Raji (cell line): Measurements from ENCODE around the gene TRIM61.
A peak's percentile ranks its signal among the peaks of the same experiment; 100 is the strongest.

ENCODE experiments used
- POLR2A ChIP-seq: IDR thresholded peaks from 2 replicates; pipeline ENCODE4 v1.6.1; 2011; ENCODE audit warnings: low read depth, low read length, control low read depth; ENCODE audit not compliant: insufficient read depth

TRIM61 gene

DNA sequence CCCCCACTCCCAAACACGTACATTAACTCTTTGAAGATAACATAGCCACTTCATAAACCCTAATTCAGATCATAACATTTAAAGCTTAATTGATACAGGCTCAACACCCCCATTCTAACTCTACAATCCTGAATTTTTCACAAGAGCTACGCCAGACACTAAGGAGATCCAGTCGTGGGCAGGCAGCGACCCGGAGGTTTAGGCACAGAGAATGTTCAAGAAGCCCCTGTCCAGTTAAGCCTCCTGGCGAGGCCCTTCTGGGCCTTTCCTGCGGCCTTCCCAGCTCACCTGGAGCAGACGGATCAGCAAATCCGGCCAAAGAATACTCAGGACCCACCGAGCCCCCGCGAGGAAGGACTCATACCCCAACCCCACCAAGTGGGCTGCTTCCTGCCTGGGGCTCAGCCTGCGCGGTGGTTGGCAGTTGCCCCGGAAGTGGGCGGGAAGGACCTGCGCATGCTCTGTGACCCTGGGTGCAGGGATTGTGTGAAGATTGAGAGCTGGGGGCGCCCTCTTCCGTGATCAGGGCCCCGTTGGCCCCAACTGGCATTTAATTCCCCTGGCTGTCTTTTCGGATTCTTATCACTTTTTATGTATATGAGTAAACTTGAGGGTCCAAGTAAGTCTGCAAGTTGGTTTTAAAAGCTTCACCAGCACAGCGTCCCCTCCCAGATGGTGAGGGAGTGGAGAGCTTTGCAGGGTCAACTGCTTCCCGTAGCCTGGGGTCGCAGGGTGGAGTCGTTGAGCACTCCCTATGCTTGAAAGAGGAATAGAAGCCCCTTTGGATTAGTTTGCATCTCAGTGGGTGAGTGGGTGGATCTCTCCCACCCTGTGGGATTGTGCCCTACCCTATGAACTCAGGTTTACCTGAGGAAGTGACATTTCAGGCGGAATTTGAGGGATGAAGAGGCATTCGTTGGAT is at the start of gene TRIM61:
Gene TRIM61, minus strand, starts transcription at position 415 of the 922 bp plus-strand sequence. CDS start 7,655 bp downstream, outside the sequence.
- TF ChIP-seq POLR2A, result peak; percentile 73

DNA sequence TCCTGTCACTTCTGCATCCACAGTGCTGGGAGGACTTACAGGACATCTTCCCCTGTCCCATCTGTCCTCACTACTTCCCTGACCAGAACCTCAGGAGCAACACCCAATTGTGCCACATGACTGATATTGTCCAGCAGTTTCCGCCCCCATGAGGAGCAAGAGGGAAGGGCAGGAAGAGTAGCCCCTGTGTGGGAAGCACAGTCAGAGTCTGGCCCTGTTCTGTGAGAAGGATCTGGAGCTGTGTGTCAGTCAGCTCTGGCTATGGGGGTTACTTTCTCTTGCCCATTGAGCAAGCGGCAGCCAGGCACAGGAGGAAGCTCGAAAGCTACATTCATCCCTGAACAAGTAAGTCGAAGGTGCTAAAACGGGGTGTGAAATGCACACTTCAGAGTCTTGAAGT is 39.5 kb upstream of the TRIM61 start:
- no peak for TF ChIP-seq POLR2A

DNA sequence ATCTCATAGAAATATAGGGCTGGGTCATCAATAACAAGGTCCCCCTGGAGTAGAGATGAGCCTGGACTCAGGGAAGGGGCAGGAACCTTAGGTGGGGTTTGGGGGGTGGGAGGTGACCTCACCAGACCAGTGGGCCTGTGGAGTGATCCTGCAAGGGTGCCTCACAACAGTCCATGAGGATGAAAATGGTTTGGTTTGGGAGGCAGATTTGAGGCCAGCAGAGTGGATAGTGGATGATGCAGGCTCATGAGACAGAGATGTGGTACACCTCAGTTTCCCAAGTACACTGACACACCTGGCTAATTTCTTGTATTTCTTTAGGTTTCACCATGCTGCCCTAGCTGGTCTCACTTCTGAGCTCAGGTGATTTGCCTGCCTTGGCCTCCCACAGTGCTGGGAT is 36.2 kb upstream of the TRIM61 start:
- TF ChIP-seq POLR2A, result no peak

DNA sequence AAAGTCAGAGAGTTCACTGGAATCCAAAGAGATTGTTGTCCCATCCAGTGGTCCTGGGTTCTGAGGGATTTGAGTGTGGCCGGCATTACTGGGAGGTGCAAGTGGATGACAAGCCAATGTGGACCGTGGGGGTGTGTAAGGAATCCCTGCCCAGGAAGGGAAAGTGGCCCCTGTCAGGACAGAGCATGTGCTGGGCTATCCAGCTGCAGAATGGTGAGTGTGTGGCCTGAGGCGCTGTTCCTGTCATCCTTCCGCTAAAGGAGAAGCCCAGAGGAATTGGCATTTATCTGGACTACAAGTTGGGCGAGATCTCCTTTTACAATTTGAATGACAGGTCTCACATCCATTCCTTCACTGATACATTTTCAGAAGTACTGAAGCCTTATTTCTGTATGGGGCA is 33.9 kb upstream of the TRIM61 start:
- TF ChIP-seq POLR2A, result no peak

DNA sequence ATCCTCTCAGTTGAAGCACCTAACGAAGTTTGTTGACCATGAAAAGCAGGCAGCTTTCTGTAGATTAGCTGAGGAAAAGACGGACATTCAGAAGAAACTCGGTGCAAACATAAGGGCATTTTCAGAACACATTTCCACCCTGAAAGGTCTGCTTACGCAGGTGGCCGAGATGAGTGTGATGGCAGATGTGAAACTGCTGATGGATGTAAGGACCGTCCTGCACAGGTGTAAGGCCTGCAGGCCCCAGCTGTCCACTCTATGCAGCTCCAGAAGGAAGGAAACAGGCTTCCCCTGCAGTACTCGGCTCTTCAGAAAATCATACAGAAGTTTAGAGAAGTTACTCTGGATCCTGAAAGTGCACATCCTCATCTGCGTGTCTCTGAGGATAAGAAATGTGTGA is 33.5 kb upstream of the TRIM61 start:
- no peak for TF ChIP-seq POLR2A

DNA sequence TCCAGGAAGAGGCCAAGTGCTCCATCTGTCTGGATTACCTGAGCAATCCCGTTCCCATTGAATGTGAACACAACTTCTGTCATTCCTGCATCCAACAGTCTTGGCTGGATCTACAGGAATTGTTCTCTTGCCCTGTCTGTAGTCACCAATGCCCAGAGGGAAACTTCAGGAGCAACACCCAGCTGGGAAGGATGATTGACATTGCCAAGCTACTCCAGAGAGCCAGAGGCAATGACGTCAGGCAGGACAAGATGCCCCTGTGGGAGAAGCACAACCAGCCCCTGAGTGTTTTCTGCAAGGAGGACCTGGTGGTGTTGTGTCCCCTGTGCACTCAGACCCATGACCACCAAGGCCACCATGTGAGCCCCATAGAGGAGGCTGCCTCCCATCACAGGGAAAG is 33.0 kb upstream of the TRIM61 start:
- TF ChIP-seq POLR2A, result no peak

DNA sequence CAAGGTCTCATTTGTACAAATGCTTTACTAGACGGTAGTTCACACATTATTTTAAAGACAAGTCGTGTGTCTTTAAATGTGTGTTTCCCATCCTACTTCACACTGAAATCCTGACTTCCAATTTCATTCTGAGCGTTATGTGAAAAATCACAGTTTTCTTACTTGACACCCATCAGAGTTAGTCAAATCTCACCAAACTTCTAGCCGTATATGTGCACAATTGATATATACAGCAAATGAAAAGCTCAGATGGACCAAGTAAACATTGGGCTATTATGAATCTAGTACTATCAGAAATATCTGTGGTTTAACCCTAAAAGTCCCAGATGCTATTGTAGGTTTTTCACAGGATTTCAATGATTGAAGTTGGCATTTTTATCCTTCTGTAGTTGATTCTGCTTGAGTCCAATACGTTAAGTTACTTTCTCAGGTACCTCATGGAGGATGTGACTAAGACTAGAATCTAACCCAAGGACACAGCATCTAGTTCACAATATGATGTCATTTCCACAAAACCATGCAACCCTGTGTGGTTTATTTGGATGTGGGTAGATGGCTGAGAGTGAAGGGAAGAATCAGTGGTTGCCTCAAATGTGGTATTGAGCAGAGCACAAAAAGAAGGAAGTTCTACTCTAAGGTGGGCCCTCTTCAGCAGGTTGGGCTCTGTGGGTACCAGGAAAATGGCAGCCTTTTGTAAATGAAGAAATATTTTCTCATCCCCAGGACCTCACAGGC is 32.2 kb upstream of the TRIM61 start:
- TF ChIP-seq POLR2A, result no peak

DNA sequence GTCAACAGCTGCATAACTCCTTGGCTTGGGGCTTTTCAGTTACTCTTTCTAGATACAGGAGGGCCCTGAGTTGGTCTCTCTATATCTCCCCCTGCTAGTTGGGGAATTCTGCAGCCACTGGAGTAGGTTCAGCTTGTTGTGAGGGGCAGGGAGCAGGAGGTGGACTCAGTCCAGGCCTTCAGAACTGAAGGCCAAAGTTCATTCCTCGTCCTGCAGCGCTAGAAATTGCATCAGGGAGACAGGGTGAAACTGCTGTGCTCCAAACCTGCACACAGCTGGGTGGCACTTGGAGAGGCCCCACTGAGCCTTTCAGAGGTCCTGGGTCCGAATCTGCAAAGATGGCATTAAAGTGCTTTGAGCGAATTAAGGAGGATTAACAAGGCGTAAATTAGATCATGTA is 29.4 kb upstream of the TRIM61 start:
- no peak for TF ChIP-seq POLR2A

DNA sequence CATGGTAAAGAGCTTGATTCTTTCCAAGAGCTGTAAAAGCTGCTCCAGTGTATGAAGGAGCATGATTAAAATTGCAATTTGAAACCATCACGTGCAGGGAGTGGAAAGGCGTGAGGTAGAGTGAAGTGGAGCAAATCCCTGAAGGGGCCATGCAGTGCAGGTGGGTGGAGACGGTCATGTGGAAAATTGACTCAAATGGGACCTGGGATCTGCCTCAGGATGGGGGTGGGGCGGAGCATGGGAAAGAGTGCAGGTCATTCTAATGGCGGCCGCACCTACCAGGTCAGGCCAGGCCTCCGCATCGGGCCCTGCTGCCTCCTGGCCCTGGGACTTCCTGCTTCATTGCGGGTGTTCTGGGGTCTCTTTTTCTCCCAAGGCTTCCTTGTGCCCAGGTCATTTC is 29.0 kb upstream of the TRIM61 start:
- no peak for TF ChIP-seq POLR2A

DNA sequence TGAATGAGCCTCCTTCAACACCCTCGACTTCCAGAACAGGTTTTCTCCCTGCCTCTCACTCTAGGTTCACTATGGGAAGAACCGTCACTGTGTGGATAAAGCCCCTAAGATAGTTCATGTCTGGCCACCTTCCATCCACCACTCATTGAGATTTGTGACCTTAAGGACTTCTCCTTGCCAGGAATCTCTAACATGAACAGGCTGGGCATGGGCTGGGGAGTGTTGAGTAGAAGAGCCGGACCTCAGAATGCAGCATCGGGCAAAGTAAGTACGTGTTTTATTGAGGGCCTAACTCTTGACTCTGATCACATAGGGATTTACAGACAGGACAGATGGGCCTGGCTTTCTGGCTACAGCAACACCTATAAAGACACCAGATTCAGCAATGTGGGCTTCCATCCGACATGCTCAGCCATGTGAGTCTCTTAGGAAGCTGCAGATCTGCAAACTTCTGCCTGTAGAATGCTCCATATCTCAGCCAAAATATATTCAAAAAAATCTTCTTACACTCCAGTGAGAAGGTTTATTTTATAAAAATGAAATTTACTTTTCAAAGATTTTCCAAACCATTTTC is 28.0 kb upstream of the TRIM61 start:
- no peak for TF ChIP-seq POLR2A

DNA sequence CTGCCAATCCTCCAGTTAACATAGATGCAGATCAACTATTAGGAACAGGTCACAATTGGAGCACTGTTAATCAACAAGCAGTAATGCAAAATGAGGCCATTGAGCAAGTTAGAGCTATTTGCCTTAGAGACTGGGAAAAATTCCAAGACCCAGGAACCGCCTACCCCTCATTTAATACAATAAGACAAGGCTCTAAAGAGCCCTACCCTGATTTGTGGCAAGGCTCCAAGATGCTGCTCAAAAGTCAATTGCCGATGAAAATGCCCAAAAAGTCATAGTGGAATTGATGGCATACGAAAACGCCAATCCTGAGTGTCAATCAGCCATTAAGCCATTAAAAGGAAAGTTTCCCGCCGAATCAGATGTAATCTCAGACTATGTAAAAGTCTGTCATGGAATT is 20.5 kb upstream of the TRIM61 start:
- TF ChIP-seq POLR2A, result no peak

DNA sequence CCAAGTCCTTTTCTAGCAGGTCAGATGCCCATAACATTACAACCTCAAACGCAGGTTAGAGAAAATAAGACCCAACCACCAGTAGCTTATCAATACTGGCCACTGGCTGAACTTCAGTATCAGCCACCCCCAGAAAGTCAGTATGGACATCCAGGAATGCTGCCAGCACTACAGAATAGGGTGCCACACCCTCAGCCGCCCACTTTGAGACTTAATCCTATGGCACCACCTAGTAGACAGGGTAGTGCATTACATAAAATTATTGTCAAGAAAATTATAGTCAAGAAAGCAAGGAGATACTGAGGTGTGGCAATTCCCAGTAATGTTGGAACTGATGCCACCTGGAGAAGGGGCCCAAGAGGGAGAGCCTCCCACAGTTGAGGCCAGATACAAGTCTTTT is 19.9 kb upstream of the TRIM61 start:
- TF ChIP-seq POLR2A, result no peak

DNA sequence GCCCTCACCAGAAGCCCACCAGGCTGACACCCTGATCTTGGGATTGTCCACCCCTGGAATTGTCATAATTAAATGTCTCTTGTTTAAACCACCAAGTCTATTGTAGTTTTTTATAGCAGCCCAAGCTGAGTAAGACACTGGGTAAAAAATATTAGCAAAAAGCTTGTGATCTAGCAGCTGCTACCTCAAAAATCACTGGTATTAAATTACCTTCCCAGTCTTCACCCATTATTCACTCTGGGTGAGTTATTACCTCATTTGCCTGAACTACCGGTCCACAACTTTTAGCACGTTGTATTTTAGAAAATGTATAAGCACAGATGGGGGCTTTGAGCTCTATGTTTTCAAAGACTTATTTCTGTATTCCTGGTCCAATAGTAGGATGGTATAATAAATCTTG is 12.0 kb upstream of the TRIM61 start:
- no peak for TF ChIP-seq POLR2A

DNA sequence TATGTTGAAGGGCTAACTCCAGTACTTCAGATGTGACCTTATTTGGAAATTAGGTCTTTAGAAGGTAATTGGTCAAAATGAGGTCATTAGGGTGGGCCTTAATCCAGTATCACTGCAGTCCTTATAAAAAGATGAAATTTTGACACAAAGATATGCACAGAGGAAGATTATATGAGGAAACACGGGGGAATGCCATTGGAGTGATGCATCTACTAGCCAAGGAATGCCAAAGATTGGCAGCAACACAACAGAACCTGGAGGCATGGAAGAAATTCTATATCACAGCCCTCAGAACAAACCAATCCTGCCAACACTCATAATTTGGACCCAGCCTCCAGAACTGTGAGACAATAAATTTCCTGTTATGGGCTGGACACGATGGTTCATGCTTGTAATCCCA is 17.6 kb downstream of the TRIM61 start:
- TF ChIP-seq POLR2A, result no peak

DNA sequence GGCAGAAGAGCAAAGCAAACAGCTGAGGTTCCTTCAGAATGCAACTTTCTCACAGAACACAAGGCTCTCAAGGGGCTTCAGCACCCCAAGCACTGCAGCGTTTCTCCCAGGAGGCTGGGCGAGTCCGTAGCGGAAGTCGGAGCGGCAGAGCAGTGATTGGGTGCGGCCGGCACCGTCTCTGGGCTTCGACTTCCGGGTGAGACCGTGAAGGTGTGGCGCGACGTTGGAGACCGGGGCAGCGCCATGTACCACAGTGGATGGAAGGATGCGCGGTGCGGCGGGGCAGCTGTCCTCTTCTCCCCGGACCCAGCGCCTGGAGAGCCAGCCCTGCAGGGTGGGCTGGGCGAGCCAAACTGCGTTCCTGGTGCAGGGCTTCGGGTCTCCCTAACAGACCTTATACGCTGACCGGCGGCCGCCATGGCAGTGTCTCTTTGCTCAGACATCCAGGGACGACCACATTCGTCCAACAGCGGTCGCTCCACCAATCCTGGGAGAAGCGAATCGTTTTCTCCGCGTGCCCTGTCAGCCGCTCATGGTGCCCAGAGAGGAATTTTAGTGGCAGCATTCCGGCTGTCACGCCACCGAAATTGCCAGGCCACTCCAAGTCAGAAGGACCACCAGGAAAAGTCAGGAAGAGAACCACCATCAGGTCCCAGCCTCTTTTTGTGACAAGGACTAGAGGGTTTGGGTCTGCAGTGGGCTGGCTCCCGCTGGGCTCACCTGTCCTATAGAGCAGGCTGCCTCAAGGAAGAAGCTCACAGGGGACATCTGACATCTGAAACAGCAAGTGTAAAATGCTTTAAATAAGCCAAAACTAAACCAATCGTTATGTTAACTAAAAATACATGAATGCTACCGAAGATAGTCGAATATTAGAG is 20.5 kb downstream of the TRIM61 start:
- no peak for TF ChIP-seq POLR2A
